Uterus (tissue), 2 donors: ENCODE measurements around the gene GOLT1A.

Experiments used
- CTCF ChIP-seq, 4 experiments: fragments of 200-600 bp in 2 of 4; fragments of 450-650 bp in 2 of 4; sonication (generic) in 2 of 4; IDR thresholded peaks; one replicate each; pipeline ENCODE4 v1.5.1; 2016 to 2019; ENCODE audit warnings: antibody characterized with exemption in 4 of 4, mild to moderate bottlenecking in 2 of 4, moderate library complexity in 1 of 4
- POLR2A ChIP-seq, 2 donors: fragments of 450-650 bp; IDR thresholded peaks; one replicate each; pipeline ENCODE4 v1.6.1; 2016; ENCODE audit warnings: antibody characterized with exemption in 2 of 2, mild to moderate bottlenecking in 1 of 2, moderate library complexity in 1 of 2

- TF ChIP-seq CTCF (IDR thresholded peaks at IDR 0.05) (no peak), POLR2A (IDR thresholded peaks at IDR 0.05) (no peak)
These were observed 3.8 kb upstream of the GOLT1A start for GRCh38 chr1:204217648-204218000.
